HT1080 (cell line): ENCODE results near the gene SIN3A. TPM values are rescaled to one million over a fixed set of nuclear protein-coding genes. Genes with fewer than 3 reads are reported as not detected.
"Not testable (repeated sequence)": the region's sequence is repeated elsewhere in the genome, so short reads cannot be mapped to it uniquely, and the experiment has no call there.

Experiments
- DNase-seq: peaks from one replicate; pipeline ENCODE4 v3.0.0-alpha.2; 2015; ENCODE audit warnings: low read depth
- small RNA-seq: library from RNA; depleted of rRNA; stranded (forward); fragments of <200 nt; gene quantifications from one replicate; pipeline ENCODE3, GENCODE V24; 2014
- total RNA-seq: library from RNA; depleted of rRNA; stranded (reverse); fragments of >200 nt; shearing (Covaris generic); gene quantifications from 2 replicates; pipeline ENCODE4 v1.2.3, GENCODE V29; 2014; rRNA removed

The SIN3A gene
- total RNA-seq, 1 experiment from 2014 or later: 34.2 TPM

GRCh38 chr15:75335705-75336355 is 115.7 kb downstream of the SIN3A start, which contains the start of gene COMMD4:
Gene COMMD4, plus strand, starts transcription at chr15:75336063. Its CDS starts 27 bp downstream, at chr15:75336090.
- peak; percentile 92 for DNase-seq

GRCh38 chr15:75335313-75335704 is 116.2 kb downstream of the SIN3A start:
- DNase-seq: no peak

- not testable (repeated sequence) for DNase-seq
Observed at GRCh38 chr15:75333654-75334419, 117.7 kb downstream of the SIN3A start.

- DNase-seq: not testable (repeated sequence)
Observed at GRCh38 chr15:75332093-75332492, 119.4 kb downstream of the SIN3A start.

DNA sequence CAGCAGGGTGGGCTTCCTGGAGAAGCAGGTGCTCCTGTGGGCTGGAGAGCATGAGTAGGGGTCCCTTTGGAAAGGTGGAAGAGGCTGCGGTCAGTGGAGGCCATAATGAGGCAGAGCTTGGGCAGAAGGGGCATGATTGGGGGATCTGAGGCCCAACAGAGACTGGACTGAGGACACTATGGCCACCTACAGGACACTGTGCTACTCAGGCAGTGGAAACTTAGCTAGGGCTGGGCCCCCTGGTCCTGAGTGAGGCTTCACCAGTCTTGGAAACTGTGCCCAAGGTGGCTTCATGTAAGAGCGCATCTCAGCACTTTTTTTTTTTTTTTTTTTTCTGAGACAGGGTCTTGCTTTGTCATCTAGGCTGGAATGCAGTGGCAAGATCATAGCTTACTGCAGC is 121.9 kb downstream of the SIN3A start:
- no peak for DNase-seq

- no peak for DNase-seq
Observed at GRCh38 chr15:75328493-75329314, 122.8 kb downstream of the SIN3A start.

DNA sequence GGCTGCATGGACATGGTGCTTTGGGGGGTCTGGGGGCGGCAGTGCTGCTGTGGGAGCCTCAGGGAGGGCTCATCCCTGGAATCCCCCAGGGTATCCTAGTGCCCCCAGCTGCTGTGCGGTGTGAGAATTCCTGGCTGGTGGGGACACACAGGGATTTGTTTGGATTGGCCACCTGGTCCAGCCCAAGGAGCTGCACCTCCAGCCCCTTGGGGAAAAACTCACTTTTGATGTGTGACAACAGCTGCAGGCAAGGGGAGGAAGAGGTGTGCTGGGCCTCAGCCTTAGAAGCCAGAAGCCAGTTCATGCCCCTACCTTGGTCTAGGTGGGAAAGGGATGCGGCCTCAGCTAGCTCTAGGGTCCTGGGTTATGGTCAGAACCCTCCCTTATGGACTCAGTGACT is 124.0 kb downstream of the SIN3A start:
- DNase-seq: no peak

DNA sequence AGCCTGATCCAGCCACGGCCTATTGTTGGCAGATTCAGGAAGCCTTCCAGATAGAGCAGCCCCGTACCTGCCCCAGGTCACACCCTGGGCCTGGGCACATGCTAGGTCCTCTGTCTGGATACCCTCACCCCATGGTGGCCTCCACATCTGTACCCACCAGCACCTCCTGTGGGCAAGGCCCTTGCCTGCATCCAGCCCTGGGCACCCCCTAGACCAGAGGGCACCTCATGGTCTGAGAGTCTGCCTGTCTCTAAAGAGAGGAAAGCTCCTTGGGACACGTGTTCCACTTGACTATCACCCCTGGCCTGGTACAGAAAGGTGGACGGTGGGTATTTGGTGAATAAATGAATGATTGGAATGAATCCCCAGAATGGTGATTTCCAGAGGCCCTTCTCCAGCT is 124.5 kb downstream of the SIN3A start:
- DNase-seq: no peak

- no peak for DNase-seq
Observed at GRCh38 chr15:75325922-75326321, 125.6 kb downstream of the SIN3A start.

- no peak for DNase-seq
Observed at GRCh38 chr15:75321711-75322110, 129.8 kb downstream of the SIN3A start.

Small RNA genes within 50 kb of the gene (small RNA-seq; reads per million reads assigned to genes)
- gene AC105036.2: not detected

Other genes starting within 250 kb of the SIN3A start
- gene C15orf39, start 249.8 kb downstream of the SIN3A start, total RNA-seq: 17.2 and 21.1 TPM in 2 replicates
- gene GOLGA6C, start 193.4 kb downstream of the SIN3A start, total RNA-seq: not detected in 2 replicates
- not detected in 2 replicates for gene GOLGA6D, start 168.9 kb downstream of the SIN3A start, total RNA-seq
- gene COMMD4, start 115.6 kb downstream of the SIN3A start, total RNA-seq: 166 and 187 TPM in 2 replicates
- 0.60 TPM in 1 of 2 replicates, not detected in the other for gene NEIL1, start 104.7 kb downstream of the SIN3A start, total RNA-seq
- gene MAN2C1, start 83.1 kb downstream of the SIN3A start, total RNA-seq: 60.9 and 61.9 TPM in 2 replicates
- 24.0 and 28.3 TPM in 2 replicates for gene PTPN9, start 127.6 kb upstream of the SIN3A start, total RNA-seq
- 33.6 and 39.4 TPM in 2 replicates for gene SNUPN, start 174.0 kb upstream of the SIN3A start, total RNA-seq
- 189 and 195 TPM in 2 replicates for gene IMP3, start 188.5 kb upstream of the SIN3A start, total RNA-seq
- 9.4 and 11.3 TPM in 2 replicates for gene SNX33, start 196.2 kb upstream of the SIN3A start, total RNA-seq